Esophagus muscularis mucosa (tissue), 4 donors: ENCODE results near the gene HAX1. TPM values are rescaled to one million over a fixed set of nuclear protein-coding genes. Genes with fewer than 3 reads are reported as not detected.
A peak's percentile ranks its signal among the peaks of the same experiment; 100 is the strongest.
"Not testable (repeated sequence)": the region's sequence is repeated elsewhere in the genome, so short reads cannot be mapped to it uniquely, and the experiment has no call there.

Experiments used
- DNase-seq: peaks from one replicate; pipeline ENCODE4 v3.0.0-alpha.2; 2017; ENCODE audit errors: extremely low spot score
- H3K27ac ChIP-seq, 4 donors: fragments of 200-600 bp; sonication (generic); replicated peaks in 1 of 4; 1 replicate in 3 of 4; 2 replicates in 1 of 4; pipeline ENCODE4 v1.5.1; 2016 to 2019; ENCODE audit warnings: mild to moderate bottlenecking in 1 of 4
- H3K27me3 ChIP-seq, 4 donors: fragments of 200-600 bp; sonication (generic); one replicate each; pipeline versions ENCODE4 v1.5.1 to v1.6.0; 2016 to 2019
- H3K36me3 ChIP-seq, 4 donors: fragments of 200-600 bp; sonication (generic); one replicate each; pipeline ENCODE4 v1.5.1; 2016 to 2019
- H3K4me1 ChIP-seq, 4 donors: fragments of 200-600 bp; sonication (generic); one replicate each; pipeline ENCODE4 v1.5.1; 2016 to 2019
- H3K4me3 ChIP-seq, 4 donors: fragments of 200-600 bp; sonication (generic); 1 replicate in 2 of 4; 2 replicates in 2 of 4; pipeline ENCODE4 v1.5.1; 2016 to 2019; ENCODE audit warnings: mild to moderate bottlenecking in 4 of 4, moderate library complexity in 1 of 4
- H3K9me3 ChIP-seq, 4 donors: fragments of 200-600 bp; sonication (generic); 1 replicate in 3 of 4; 2 replicates in 1 of 4; pipeline ENCODE4 v1.5.1; 2016 to 2019
- CTCF ChIP-seq, 3 experiments: fragments of 200-600 bp in 2 of 3; fragments of 450-650 bp in 1 of 3; sonication (generic) in 2 of 3; IDR thresholded peaks; one replicate each; pipeline ENCODE4 v1.5.1; 2017 to 2019; ENCODE audit warnings: antibody characterized with exemption in 3 of 3, mild to moderate bottlenecking in 2 of 3, moderate library complexity in 1 of 3
- EP300 ChIP-seq: sonication (generic); formaldehyde crosslinking; IDR thresholded peaks from one replicate; pipeline ENCODE4 v1.6.1; 2017; ENCODE audit warnings: antibody characterized with exemption
- POLR2A ChIP-seq: fragments of 450-650 bp; IDR thresholded peaks from one replicate; pipeline ENCODE4 v1.6.1; 2017; ENCODE audit warnings: antibody characterized with exemption, moderate library complexity, mild to moderate bottlenecking, low read depth
- POLR2AphosphoS5 ChIP-seq, 2 donors: sonication (generic); formaldehyde crosslinking; IDR thresholded peaks; one replicate each; pipeline ENCODE4 v1.6.1; 2017; ENCODE audit warnings: antibody characterized with exemption in 2 of 2
- WGBS: methylation state at CpG from one replicate; pipeline ENCODE4 v1.1.5; 2018; 5-methylcytosine and 5-hydroxymethylcytosine counted together
- intact Hi-C: fragments of 100-400 bp; cut with DNase I; formaldehyde crosslinking; loops from one replicate; pipeline ENCODE4 v1.15.1; 2023
- total RNA-seq, 4 donors: library from RNA; depleted of rRNA; stranded (reverse); fragments of >200 nt; gene quantifications; one replicate each; pipeline versions ENCODE4 v1.1.0 to v1.2.1, GENCODE V29; 2016

HAX1 gene
- total RNA-seq, 4 donors from 2014 or later = 71.0 to 127 (median 104) TPM

- Histone ChIP-seq H3K36me3 (peaks cover 35 to 71% (median 50%) of the 10 kb centered on the region in 4 donors), H3K27ac (peak overlapping the region; percentile 86 to 92 (median 87)), H3K27me3 (no peaks in the 10 kb centered on the region), H3K4me3 (peak overlapping the region; percentile 70 to 86 (median 73)), H3K9me3 (no peaks in the 10 kb centered on the region), H3K4me1 (peaks cover 16 to 24% (median 24%) of the 10 kb centered on the region in 4 donors)
- DNase-seq = no peak
- intact Hi-C loops = loop anchor here (2.0 to 5.0 kb wide), 3 partner anchors 49 to 76 kb away; partner anchors contain the start of genes AQP10 and UBAP2L
- TF ChIP-seq EP300 (no peak), POLR2AphosphoS5 (IDR thresholded peaks at IDR 0.05) (no peak), CTCF (IDR thresholded peaks at IDR 0.05) (no peak), POLR2A (no peak)
- 44% methylated on average over 13 of the region's 13 CpGs for WGBS
Measured at GRCh38 chr1:154272999-154273563, 652 bp downstream of the HAX1 start.

GRCh38 chr1:154276797-154277196 lies 4.4 kb downstream of the HAX1 start:
- Histone ChIP-seq H3K27ac (no peak overlapping the region), H3K9me3 (no peaks in the 10 kb centered on the region), H3K36me3 (peaks cover 10 to 42% (median 24%) of the 10 kb centered on the region in 4 donors), H3K4me1 (peaks cover 11 to 19% (median 19%) of the 10 kb centered on the region in 4 donors), H3K4me3 (no peak overlapping the region), H3K27me3 (no peaks in the 10 kb centered on the region)
- WGBS = 88% methylated on average over 7 of the region's 7 CpGs
- TF ChIP-seq EP300 = no peak
- no peak for TF ChIP-seq POLR2A
- TF ChIP-seq POLR2AphosphoS5 (IDR thresholded peaks at IDR 0.05) = no peak
- peak in 2 of 3 experiments; percentile 14 to 29 for TF ChIP-seq CTCF (IDR thresholded peaks at IDR 0.05)
- intact Hi-C loops = no loop called here
- DNase-seq = no peak

- H3K27me3 ChIP-seq, H3K9me3 ChIP-seq, H3K36me3 ChIP-seq, H3K4me1 ChIP-seq, H3K4me3 ChIP-seq, H3K27ac ChIP-seq, intact Hi-C loops, DNase-seq: not testable (repeated sequence)
- WGBS = 91% methylated on average over 7 of the region's 30 CpGs
Measured at GRCh38 chr1:154287591-154287990, 15.2 kb downstream of the HAX1 start.

- H3K9me3 ChIP-seq = peaks cover 0 to 2% (median 0%) of the 10 kb centered on the region in 4 donors
- no peak for TF ChIP-seq CTCF (IDR thresholded peaks at IDR 0.05)
- no peak for TF ChIP-seq POLR2A
- no peak for TF ChIP-seq POLR2AphosphoS5 (IDR thresholded peaks at IDR 0.05)
- TF ChIP-seq EP300 = no peak
- no peak overlapping the region for H3K4me3 ChIP-seq
- no peak overlapping the region for H3K27ac ChIP-seq
- 62% methylated on average over 3 of the region's 3 CpGs for whole genome bisulfite sequencing
- DNase-seq = no peak
- H3K27me3 ChIP-seq = no peaks in the 10 kb centered on the region
- intact Hi-C loops = no loop called here
- H3K4me1 ChIP-seq = no peaks in the 10 kb centered on the region
- no peaks in the 10 kb centered on the region for H3K36me3 ChIP-seq
Measured at GRCh38 chr1:154288661-154289060, 16.2 kb downstream of the HAX1 start.

GRCh38 chr1:154290921-154291320 lies 18.5 kb downstream of the HAX1 start:
- H3K9me3 ChIP-seq = peaks cover 0 to 23% (median 16%) of the 10 kb centered on the region in 4 donors
- 92% methylated on average over 1 of the region's 1 CpG for WGBS
- no peak overlapping the region for H3K4me3 ChIP-seq
- no peak for DNase-seq
- H3K4me1 ChIP-seq = no peaks in the 10 kb centered on the region
- H3K27me3 ChIP-seq = no peaks in the 10 kb centered on the region
- TF ChIP-seq EP300 (no peak), POLR2A (no peak), POLR2AphosphoS5 (IDR thresholded peaks at IDR 0.05) (no peak), CTCF (IDR thresholded peaks at IDR 0.05) (no peak)
- no peak overlapping the region for H3K27ac ChIP-seq
- intact Hi-C loops = no loop called here
- no peaks in the 10 kb centered on the region for H3K36me3 ChIP-seq
